HG03457 (cell line): ENCODE data around the gene CACNA1C.

Source experiments
- ATAC-seq: cut with Tn5 transposase; IDR thresholded peaks from one replicate; pipeline ENCODE4 v1.9.1; 2021; ENCODE audit warnings: moderate number of reproducible peaks; ENCODE audit not compliant: unreplicated experiment

The CACNA1C gene

DNA sequence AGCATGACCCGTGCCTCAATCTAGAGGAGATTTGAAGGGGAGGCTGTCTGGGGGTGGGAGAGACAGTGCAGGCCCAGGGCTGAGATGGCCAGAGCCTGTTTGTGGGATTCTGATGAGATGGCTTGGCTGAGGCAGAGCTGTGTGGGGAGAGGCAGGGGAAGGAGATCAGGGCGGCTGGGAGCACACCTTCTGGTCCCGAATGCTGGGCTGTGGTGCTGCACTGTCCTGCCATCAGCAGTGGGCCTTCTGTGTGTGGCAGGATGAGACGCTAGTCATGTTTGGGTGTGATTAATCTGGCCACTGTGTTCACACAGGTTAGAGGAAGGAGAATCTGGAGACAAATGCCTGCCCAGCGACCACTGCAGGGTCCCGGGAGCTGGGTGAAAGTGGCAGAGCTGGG, 300.9 kb downstream of the CACNA1C start:
- no peak for ATAC-seq

DNA sequence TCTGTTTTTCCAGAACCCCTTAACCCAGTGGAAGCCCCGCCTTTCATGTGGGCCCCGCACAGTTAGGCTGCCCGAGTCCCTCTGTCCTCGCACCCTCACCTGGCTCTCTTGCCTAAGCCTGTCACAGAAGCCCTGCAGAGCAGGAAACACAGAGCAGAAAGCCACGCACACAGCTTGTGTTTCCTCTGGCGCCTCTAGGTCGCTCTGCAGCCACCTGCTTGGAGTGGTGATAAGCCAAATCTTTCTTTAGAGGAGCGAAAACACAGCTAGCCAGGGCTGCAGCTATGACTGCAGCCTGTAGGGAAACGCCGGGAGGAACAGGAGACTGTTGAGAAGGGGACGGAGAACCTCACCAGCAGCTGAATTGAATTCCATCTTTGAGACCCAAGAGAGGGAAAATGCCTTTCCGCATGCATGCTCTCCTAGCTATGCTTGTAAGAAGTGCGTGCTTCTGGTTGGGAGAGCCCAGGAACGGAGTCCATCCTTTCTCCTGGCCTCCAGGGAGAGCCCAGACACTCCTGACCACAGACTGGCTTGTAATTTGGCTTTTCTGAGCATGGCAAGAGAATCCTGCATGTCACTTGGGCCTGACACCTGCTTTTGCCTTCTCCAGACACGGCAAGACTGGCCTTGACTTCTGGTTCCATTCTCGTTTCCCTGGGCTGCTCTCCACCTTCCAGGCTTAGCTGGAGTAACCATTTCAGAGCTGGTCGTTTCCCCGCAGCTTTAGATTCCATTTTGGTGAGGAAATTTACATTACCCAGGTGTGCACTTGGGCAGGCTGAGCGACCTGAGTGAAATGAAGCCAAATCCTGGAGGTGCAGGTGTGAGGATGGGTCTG, 301.6 kb downstream of the CACNA1C start:
- no peak for ATAC-seq

DNA sequence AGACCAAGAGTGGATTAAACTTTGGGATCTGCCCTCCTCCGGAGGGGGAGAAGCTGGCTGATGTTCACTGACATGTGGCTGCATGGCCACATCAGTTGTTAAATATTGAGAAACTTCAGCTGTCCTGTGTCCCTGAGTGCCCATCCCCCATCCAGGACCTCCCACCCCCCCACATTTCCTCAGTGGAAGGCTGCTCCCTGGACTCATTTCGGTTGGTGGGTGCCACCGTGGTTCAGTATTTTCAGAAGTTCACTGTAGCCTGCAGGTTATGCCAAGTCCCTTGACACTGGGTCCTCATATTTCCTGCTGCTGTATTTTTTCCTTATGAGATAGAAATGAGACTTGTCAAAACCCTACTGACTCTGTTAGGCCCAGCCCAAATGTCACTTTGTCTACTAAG, 302.4 kb downstream of the CACNA1C start:
- ATAC-seq = no peak

DNA sequence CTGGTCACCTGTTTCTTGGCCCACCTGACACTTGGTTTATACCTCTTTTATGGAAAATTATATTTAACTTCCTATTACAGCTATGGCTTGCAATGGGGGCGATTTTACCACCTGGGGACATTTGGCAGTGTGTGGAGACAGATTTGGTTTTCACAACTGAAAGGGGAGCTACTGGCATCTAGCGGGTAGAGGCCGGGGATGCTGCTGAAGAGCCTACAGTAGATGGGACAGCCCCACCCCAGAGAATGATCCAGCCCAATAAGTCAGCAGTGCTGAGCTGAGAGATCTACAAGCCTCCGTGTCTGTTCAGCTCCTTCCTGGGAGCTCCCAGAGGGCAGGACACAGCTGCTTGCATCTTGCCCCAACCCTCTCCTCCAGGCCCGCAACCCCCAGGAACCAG, 302.8 kb downstream of the CACNA1C start:
- ATAC-seq = no peak

DNA sequence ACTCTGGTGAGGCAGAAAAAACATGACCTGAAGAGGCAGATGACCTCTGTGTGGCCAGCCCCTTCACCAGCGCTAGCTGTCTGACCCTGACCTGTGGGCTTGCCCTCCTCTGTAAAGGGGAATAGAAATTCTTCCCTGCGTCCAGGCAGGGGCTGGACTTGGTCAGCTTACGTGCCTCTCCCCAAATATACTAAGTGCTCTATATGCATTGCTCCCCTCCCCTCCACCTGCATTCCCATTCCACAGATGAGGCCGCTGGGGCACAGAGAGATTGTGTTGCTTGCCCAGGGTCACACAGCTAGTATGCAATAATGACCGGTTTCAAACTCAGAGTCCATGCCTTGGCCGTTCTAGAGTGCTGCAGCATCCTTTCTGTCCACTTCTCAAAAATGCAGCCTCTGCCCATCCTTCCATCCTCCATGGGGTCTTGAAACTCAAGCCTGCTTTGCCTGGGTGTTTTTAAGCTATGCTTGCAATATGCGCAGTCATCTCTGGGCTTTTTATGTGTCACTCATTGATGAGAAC, 303.9 kb downstream of the CACNA1C start:
- no peak for ATAC-seq

DNA sequence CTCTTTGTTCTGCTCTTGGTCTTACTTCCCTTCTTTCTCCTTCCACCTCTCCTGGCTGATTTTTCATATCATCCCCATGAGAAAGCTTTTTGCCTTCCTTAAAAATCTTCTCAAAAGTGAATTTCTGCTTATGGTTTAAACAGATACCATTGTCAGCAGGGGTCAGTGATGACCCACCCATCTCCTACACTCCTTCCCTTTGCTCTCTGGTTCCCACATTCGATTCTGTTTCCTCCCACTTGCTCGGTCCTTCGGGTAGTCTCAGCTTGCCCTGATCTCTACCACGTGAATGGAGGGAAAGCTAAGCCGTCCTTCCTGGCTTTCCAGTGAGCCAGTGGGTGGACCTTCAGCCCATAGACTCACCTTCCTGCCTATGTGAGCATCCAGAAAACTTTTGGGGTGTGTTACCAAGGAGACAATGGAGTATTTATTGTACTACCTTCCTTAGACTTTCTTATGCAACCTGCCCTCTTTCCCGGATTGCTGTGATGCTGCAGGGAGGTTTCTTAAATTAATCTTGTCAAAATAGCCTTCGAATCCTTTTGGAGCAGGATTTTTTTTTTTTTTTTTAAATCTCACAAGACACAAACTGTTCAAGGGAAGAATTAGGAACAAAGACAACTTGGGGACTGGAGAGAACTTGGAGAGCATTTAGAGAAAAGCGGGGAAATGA, 306.3 kb downstream of the CACNA1C start:
- no peak for ATAC-seq

DNA sequence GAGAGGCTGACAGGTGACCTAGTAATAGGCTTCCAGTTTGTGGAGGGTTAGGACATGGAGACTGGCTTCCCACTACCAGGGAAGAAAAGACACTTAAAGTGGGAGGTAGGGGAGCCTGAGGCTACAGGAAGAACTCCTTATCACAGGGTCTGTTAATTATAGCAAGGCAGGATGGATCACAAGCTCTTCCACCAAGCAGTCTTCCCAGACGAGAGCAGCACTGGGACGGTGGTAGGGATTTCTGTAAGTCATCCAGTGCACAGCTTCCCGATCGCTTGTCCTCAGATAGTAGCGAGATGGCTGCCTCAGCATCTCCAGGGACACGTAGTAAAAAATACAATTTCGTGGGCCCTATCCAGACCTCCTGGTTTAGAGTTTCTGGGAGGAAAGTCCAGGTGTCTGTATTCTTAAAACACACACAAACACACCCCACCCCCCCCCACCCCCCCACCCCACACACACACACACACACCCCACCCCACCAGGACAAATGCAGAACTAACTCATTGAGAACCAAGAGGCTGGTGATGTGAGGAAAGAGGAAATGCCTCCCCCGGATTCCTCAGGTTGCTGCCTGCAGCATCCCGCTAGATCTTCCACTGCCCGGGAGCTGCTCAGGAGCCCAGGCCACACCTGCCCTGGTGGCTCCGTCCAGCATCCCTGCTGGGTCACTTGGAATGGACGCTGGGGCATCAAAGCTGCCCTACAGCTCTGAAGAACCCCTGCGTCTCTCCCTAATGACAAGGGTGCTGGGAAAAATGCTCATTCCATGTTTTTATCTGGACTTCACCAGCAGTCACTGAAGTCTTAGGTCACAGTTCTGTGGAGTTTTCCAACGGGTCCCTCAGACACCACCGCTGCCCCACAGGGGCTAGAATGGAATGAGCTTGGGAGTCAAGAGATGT, 307.2 kb downstream of the CACNA1C start:
- ATAC-seq = no peak

DNA sequence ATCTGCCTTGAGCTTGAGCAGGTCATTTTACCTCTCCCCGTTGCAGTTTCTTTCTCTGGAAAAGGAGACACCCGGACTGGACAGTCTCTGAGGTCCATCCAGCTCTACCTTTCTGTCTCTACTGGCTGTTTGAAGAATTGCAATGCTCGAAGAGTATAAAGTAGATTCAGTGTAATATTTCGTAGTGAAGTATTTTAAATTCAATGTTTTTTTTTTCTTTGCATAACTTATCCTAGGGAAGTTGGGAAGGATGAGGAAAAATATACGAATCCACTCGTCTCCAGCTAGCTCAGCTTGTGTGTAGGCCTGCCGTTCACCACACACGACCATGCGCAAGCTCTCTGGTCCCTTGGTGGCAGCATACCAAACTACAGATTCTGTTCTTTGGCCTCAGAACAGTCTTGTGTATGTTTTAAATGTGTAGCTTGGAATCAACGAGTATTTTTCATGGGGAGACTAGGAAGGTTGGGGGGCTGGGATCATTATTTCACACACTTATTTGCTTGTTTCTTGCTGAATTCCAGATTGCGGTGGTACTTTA, 307.9 kb downstream of the CACNA1C start:
- ATAC-seq = no peak

DNA sequence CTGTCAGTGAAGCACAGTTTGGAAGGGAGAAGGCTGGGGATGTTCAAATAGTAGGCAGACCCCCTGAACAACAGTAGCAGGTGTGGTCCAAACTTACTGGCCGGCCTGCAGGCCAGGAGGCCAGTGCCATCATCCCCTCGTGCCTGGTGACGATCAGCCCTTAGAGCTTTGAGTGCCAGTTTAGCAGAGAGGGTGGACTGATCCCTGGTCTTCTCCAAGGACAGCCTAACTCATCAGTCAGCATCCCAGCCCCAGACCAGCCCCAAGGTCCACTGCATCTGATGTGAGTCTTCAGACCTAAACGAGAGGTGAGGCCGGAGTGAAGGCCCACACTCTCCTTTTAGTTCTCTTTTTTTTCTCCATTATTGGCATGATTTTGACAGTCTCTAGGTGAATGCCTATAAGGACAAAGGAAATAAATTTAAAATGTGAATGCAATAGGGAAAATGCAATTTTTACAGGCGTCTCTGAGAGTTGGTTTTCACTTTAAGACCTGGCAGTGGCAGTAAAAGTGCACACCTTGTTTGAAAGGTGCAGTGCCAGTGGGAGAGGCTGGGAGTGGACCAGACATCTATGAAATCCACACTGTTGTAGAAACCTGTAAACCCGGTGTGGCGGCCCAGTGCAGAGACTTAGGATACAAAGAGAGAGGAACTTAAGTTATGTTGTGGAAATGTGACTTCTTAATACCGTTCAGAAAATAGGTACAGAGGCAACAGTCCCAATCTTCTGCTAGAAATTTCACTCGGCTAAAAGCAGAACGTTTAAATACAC, 311.2 kb downstream of the CACNA1C start:
- no peak for ATAC-seq

DNA sequence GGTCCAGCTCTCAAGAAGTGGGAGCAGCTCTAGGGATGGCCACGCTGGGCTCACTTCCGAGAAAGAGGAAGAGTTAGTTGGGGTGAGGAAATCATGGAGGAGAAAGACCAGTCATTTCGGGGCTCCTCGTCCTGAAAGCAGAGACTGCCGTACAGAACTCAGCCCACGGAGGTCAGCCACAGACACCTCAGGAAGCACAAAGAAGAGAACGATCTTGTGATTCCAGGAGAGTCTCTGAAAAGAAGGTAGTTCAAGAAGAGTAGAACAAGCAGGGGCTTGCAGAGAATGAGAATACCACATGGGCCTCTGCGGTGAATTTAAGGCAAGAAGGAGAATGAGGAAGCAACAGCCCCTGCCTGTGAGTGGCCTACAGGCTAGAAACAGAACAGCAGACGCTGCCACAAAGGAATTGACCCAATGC, 311.9 kb downstream of the CACNA1C start:
- ATAC-seq = no peak

DNA sequence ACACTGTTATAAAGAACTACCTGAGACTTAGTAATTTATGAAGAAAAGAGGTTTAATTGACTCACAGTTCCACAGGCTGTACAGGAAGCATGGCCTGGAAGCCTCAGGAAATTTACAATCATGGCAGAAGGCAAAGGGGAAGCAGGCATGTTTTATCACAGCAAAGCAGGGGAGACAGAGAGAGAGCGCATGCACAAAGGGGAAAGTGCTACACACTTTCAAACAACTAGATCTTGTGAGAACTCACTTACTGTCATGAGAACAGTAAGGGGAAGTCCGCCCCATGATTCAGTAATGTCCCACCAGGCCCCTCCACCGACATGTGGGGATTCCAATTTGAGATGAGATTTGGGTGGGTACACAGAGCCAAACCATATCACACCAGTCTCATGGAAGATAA, 313.9 kb downstream of the CACNA1C start:
- ATAC-seq = no peak

DNA sequence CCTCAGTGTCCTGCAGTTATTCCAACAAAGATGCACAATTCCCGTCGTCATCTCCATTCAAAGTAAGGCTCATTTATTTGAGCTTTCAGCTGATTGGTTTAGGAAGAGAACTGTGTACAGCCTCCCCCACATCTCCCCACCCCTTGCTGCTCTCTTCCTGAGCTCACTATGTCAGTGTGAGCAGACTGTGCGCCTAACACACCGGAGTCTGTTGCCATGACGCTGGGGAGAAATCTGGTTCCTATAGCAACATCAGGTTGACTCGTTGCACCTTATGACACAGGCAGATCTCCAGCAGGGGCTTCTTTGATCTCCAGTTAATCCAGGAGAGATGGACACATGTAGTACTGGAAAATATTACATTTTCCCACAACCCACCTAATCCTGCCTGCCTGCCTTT, 319.4 kb downstream of the CACNA1C start:
- ATAC-seq = no peak

DNA sequence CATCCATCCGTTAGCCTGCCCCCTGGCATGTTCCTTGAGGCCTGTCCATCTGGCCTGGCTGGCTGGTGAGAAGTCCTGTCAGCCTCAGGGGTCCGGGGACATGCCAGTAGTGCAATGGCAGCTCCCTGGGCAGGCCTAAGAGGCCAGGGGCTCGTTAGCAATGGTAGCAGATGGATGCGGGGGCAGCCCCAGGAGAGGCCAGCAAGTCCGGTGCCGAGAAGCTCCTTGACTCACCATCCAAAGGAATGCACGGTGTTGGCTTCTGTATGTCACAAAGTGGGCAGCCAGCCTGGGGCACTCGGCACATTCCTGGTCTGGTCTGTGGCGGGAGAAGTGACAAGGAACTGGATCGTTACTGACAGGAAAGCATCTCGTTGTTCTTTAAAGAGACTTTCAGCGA, 319.9 kb downstream of the CACNA1C start:
- ATAC-seq = no peak

DNA sequence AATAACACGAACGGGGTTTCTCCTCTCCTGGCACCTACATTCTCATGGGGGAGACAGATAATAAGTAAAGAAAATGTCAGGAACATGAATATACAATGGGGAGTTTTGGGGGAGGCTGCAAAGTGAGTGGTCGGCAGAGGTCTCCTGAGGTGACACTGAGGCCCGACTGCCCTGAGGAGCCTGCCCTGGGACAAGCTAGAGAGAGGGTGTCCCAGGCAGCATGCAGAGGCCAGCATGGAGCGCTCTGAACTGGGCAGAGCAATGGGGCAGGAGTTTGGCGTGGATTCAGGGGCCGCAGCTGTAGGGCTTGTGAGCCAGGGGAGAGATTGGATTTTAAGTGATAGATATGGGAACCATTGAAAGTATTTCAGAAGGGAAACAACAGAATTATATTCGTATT, 320.5 kb downstream of the CACNA1C start:
- no peak for ATAC-seq

DNA sequence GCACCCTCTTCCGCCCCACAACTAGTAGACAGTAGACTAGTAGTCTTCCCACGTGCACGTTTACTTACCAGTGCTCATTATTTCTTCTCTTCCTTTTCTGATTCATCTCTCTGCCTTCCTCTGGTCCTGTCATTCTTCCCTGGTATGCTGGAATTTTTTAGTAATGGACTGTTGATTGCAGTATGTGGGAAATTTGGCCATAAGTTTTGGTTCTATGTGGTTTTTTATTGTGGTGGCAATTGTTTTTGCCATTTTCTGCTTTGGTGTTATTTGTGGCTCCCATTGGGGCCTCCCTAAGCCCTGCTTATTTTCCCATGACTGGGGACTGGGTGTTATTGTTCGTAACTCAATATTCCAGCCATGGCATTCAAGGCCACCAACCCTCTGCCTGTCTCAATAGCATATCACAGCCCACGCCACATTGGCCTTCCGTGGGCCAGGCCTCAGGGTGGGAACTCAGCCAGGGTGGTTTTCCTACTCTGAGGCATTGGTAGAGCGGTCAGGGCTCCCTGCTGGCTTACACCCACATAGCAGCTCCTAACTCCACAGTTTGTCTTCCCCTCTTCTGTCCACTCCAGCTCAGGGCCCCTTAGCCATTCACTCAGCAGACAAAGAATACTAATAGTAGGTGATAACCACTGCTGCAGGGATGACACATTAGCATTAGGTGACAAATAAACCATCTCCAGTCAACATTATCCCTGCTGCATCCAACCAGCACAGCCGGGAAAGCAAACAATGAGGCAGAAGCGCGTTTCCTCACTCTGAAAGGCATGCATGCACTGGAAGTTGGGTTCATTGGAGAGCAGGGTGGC, 321.5 kb downstream of the CACNA1C start:
- ATAC-seq = no peak

DNA sequence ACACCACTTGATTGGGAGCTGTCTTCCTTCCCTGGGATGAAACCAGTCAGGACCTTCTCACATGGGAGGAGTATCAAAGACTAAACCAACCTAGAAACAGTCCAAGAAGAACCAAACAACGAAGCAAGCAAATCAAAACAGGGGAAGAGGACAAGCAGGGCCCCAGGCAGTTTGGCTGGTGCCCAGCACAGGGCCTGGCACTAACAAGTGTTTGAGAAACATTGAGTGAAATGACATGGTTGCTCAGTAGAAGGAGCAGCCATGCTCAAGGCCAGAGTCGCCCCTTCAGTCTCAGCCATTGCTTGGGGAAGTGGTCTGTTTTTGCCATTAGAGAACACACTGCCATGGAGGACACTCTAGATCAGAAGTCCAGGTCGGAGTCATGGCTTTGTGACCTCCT, 323.1 kb downstream of the CACNA1C start:
- no peak for ATAC-seq

DNA sequence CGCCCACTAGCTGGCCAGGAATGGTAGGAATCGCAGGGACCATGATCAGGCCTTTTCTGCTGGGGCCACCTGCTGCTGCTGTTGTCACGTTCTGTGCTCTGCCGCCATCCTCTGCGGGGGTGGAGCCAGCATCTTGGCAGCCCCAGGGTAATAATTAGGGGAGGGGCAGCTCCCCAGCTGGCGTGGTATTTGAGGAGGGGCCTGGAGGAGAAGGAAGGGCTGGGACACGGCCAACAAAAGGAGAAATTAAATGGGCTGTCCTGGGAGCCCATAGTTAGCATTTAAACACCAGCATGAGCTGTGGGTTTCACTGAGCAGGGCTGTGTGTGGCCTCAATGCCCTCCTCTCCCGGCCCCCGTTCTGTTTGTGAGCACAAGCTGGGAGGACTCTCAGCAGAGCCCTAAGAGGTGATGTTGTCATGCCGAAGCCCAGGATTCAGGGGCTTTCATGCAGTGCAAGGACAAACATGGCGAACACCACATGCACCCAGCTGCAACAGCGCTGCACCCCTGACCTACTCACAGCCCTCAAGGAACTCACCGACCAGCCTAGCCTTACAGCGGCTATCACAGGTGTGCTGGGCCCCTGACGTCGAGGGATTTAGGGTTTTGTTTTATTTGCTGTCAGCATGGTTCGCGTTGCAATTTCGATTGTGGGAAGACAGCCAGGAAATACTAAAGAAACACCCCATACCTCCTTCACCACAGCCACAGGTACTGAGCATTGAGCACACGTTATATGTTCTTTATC, 324.3 kb downstream of the CACNA1C start:
- ATAC-seq = no peak

DNA sequence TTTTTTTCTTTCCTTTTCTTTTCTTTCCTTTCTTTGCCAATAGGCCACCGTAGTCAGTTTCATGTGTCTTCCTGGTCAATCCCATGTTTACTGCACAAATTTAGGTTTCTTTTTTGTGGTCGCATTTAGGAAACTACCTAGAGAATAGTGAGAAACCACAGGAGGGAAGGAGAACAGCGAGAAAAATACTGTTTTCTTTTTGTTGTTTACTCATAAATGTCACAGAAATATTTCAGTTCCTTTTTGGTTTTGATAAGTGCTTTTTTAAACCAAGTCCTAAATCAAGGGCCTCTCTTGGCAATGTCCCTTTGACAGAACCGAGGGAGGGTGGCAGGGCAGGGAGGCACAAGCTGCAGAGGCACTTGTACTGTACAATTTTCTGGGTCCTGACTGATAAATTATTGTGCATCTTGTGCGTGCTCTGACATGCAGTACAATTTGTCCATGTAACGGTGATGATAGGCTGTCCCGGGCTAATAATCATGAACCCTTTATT, 326.1 kb downstream of the CACNA1C start:
- ATAC-seq = no peak
